ENCODE measurements around the gene RPH3AL.
A peak's percentile ranks its signal among the peaks of the same experiment; 100 is the strongest.

RPH3AL gene

GRCh38 chr17:164303-165235, 188.0 kb downstream of the RPH3AL start:
- 71% methylated on average over 10 of the region's 16 CpGs for WGBS (ENCODE audit: insufficient coverage)
- Histone ChIP-seq H3K27me3 (replicated peaks in 2 of 5; ENCODE audit: control insufficient read depth in 4 of 5, insufficient read depth in 5 of 5, low read length in 4 of 5) (no peaks in the 10 kb centered on the region), H3K4me1 (ENCODE audit: control extremely low read depth in 1 of 4, control insufficient read depth in 4 of 4, insufficient read depth in 4 of 4, low read length in 3 of 4) (no peaks in the 10 kb centered on the region), H3K4me3 (ENCODE audit: control insufficient read depth in 1 of 7, extremely low read depth in 1 of 7, insufficient read depth in 4 of 7, low read depth in 2 of 7, low read length in 6 of 7) (no peak overlapping the region), H3K36me3 (ENCODE audit: control insufficient read depth in 4 of 4, insufficient read depth in 4 of 4, low read length in 3 of 4) (no peaks in the 10 kb centered on the region), H3K27ac (ENCODE audit: insufficient read depth in 1 of 2, low read depth in 1 of 2, low read length in 2 of 2, poor library complexity in 1 of 2, severe bottlenecking in 2 of 2) (no peak overlapping the region), H3K9me3 (ENCODE audit: control extremely low read depth in 1 of 5, control insufficient read depth in 4 of 5, insufficient read depth in 2 of 5, low read depth in 1 of 5, low read length in 4 of 5) (no peaks in the 10 kb centered on the region)
- peak; percentile 65 to 80 (median 74) for DNase-seq
- ChIA-PET POLR2A (no interaction called here), CTCF (interaction anchor here (0.7 to 5.5 kb wide), 21 partner anchors 9 to 537 kb away, joined by 3 to 34 read pairs (median 5); no protein-coding TSS in a partner anchor)

DNA sequence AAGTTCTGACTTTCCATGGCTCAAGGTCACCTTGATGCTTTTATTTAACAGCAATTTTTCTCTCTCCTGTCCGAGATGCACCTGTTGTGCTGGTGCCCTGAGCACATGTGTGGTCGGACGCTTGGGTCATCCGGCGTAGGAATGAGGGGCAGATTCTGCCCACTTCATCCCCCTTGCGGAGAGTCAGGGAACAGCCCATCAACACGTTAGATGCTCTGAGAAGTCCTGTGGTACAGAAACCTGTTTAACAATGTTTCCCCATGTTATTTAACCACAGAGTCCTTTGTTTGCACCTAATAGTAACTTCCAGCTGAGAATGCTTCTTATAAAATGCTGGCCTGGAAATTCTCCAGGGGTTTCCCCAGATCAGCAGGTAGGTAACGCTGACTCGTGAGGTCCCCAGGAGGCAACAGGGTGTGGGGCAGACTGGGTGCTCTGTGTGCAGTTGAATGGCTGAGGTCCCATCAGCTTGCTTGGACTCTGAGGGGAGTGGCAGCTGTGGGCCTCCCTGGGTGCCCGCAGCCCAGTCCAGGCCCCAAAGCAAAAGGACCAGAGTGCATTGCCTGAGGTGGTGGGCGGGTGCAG, 189.0 kb downstream of the RPH3AL start:
- H3K27me3 ChIP-seq (replicated peaks in 2 of 5; ENCODE audit: control insufficient read depth in 4 of 5, insufficient read depth in 5 of 5, low read length in 4 of 5): no peaks in the 10 kb centered on the region
- ChIA-PET POLR2A (no interaction called here), CTCF (interaction anchor here (1.3 to 5.5 kb wide), 6 partner anchors 14 to 538 kb away, joined by 3 to 34 read pairs (median 10); no protein-coding TSS in a partner anchor)
- DNase-seq: no peak
- H3K9me3 ChIP-seq (ENCODE audit: control extremely low read depth in 1 of 5, control insufficient read depth in 4 of 5, insufficient read depth in 2 of 5, low read depth in 1 of 5, low read length in 4 of 5): no peaks in the 10 kb centered on the region
- H3K4me3 ChIP-seq (ENCODE audit: control insufficient read depth in 1 of 7, extremely low read depth in 1 of 7, insufficient read depth in 4 of 7, low read depth in 2 of 7, low read length in 6 of 7): no peak overlapping the region
- H3K27ac ChIP-seq (ENCODE audit: insufficient read depth in 1 of 2, low read depth in 1 of 2, low read length in 2 of 2, poor library complexity in 1 of 2, severe bottlenecking in 2 of 2): no peak overlapping the region
- H3K4me1 ChIP-seq (ENCODE audit: control extremely low read depth in 1 of 4, control insufficient read depth in 4 of 4, insufficient read depth in 4 of 4, low read length in 3 of 4): no peaks in the 10 kb centered on the region
- 87% methylated on average over 9 of the region's 11 CpGs for WGBS (ENCODE audit: insufficient coverage)
- no peaks in the 10 kb centered on the region for H3K36me3 ChIP-seq (ENCODE audit: control insufficient read depth in 4 of 4, insufficient read depth in 4 of 4, low read length in 3 of 4)

- CTCF ChIA-PET: interaction anchor here (1.8 to 5.5 kb wide), 3 partner anchors 14 to 537 kb away, joined by 10 to 34 read pairs (median 15); no protein-coding TSS in a partner anchor
- WGBS (ENCODE audit: insufficient coverage): 96% methylated on average over 11 of the region's 11 CpGs
- Histone ChIP-seq H3K27me3 (replicated peaks in 2 of 5; ENCODE audit: control insufficient read depth in 4 of 5, insufficient read depth in 5 of 5, low read length in 4 of 5) (no peaks in the 10 kb centered on the region), H3K4me3 (ENCODE audit: control insufficient read depth in 1 of 7, extremely low read depth in 1 of 7, insufficient read depth in 4 of 7, low read depth in 2 of 7, low read length in 6 of 7) (no peak overlapping the region), H3K9me3 (ENCODE audit: control extremely low read depth in 1 of 5, control insufficient read depth in 4 of 5, insufficient read depth in 2 of 5, low read depth in 1 of 5, low read length in 4 of 5) (no peaks in the 10 kb centered on the region), H3K36me3 (ENCODE audit: control insufficient read depth in 4 of 4, insufficient read depth in 4 of 4, low read length in 3 of 4) (no peaks in the 10 kb centered on the region), H3K4me1 (ENCODE audit: control extremely low read depth in 1 of 4, control insufficient read depth in 4 of 4, insufficient read depth in 4 of 4, low read length in 3 of 4) (no peaks in the 10 kb centered on the region), H3K27ac (ENCODE audit: insufficient read depth in 1 of 2, low read depth in 1 of 2, low read length in 2 of 2, poor library complexity in 1 of 2, severe bottlenecking in 2 of 2) (no peak overlapping the region)
- POLR2A ChIA-PET: no interaction called here
- DNase-seq: no peak
These were observed 189.9 kb downstream of the RPH3AL start for GRCh38 chr17:162689-163088.

Data from common myeloid progenitor, CD34-positive (primary cell).